CD4-positive, alpha-beta T cell (primary cell): ENCODE measurements around the gene DDX43. TPM values are rescaled to one million over a fixed set of nuclear protein-coding genes. Genes with fewer than 3 reads are reported as not detected.

Experiments
- ATAC-seq: fragments of 200-7000 bp; cut with Tn5 transposase; one replicate; pipeline ENCODE4 v1.10.0; 2022; ENCODE audit warnings: mild to moderate bottlenecking; ENCODE audit not compliant: poor library complexity
- CTCF ChIA-PET: fragments of 350-600 bp; sonication (Branson Sonifier 250); formaldehyde crosslinking; loops from one replicate; lab custom pipeline; 2021; ENCODE audit warnings: antibody characterized with exemption, inconsistent platforms; lab: Charles Lee
- POLR2A ChIA-PET: fragments of 350-600 bp; sonication (Branson Sonifier 250); formaldehyde crosslinking; loops from one replicate; lab custom pipeline; 2021; ENCODE audit warnings: antibody characterized with exemption, inconsistent platforms; lab: Charles Lee
- DNase-seq, 14 experiments: peaks; one replicate each; pipeline ENCODE4 v3.0.0-alpha.2; 2013 to 2020; ENCODE audit warnings: mixed read lengths in 2 of 14
- H3K27ac ChIP-seq, 2 donors: one replicate each; pipeline versions ENCODE4 v1.5.1 to v1.7.0; 2013; ENCODE audit warnings: low read length in 2 of 2, low read depth in 1 of 2, mild to moderate bottlenecking in 1 of 2
- H3K27me3 ChIP-seq, 2 experiments: 1 replicate in 1 of 2; 2 replicates in 1 of 2; pipeline versions ENCODE4 v1.6.1 to v1.7.0; 2013; ENCODE audit warnings: low read length in 2 of 2, control low read depth in 1 of 2, mild to moderate bottlenecking in 1 of 2, moderate library complexity in 1 of 2; ENCODE audit not compliant: insufficient read depth in 2 of 2, control insufficient read depth in 1 of 2
- H3K36me3 ChIP-seq: one replicate; pipeline ENCODE4 v1.6.1; 2013; ENCODE audit warnings: low read length, control low read depth; ENCODE audit not compliant: insufficient read depth
- H3K4me1 ChIP-seq: one replicate; pipeline ENCODE4 v1.6.1; 2013; ENCODE audit warnings: low read length, control low read depth; ENCODE audit not compliant: insufficient read depth
- H3K4me3 ChIP-seq: one replicate; pipeline ENCODE4 v1.5.1; 2013; ENCODE audit warnings: mild to moderate bottlenecking, low read length, moderate library complexity
- H3K9me3 ChIP-seq, 2 experiments: 1 replicate in 1 of 2; 2 replicates in 1 of 2; pipeline versions ENCODE4 v1.6.1 to v1.7.0; 2013; ENCODE audit warnings: low read length in 2 of 2, mild to moderate bottlenecking in 2 of 2, control low read depth in 1 of 2, moderate library complexity in 1 of 2; ENCODE audit not compliant: control insufficient read depth in 1 of 2, insufficient read depth in 1 of 2
- H3K27ac Mint-ChIP-seq: one replicate; pipeline ENCODE4 v1.8.0; 2020; ENCODE audit warnings: mixed read lengths
- H3K27me3 Mint-ChIP-seq: one replicate; pipeline ENCODE4 v1.8.0; 2021; ENCODE audit warnings: mixed read lengths
- H3K36me3 Mint-ChIP-seq: one replicate; pipeline ENCODE4 v1.8.0; 2021; ENCODE audit warnings: low read depth, mixed read lengths
- H3K4me1 Mint-ChIP-seq: one replicate; pipeline ENCODE4 v1.8.0; 2021; ENCODE audit warnings: low read depth, mixed read lengths
- H3K4me3 Mint-ChIP-seq: one replicate; pipeline ENCODE4 v1.8.0; 2020; ENCODE audit warnings: mild to moderate bottlenecking, mixed read lengths
- H3K9me3 Mint-ChIP-seq: one replicate; pipeline ENCODE4 v1.8.0; 2020; ENCODE audit warnings: mixed read lengths
- CTCF ChIP-seq: fragments of 200-600 bp; IDR thresholded peaks from one replicate; pipeline ENCODE4 v1.8.0; 2022; ENCODE audit warnings: antibody characterized with exemption, mild to moderate bottlenecking
- intact Hi-C, 2 experiments: fragments of 100-400 bp; cut with DNase I in 1 of 2; cut with micrococcal nuclease in 1 of 2; formaldehyde crosslinking; loops; one replicate each; pipeline versions ENCODE4 v1.15.1 to v1.9.0; 2023 to 2025; cut with DNase I, micrococcal nuclease
- total RNA-seq, 174 experiments: library from RNA in 2 of 174; stranded (reverse) in 2 of 174; gene quantifications; one replicate each; pipeline ENCODE4 v1.2.3 and lab custom pipeline; 2021 to 2026

Gene DDX43
- total RNA-seq, 2 experiments from 2014 or later = 2.2 to 2.5 TPM

GRCh38 chr6:73461537-73462350, 67.1 kb downstream of the DDX43 start, which contains the start of gene MTO1:
Gene MTO1, plus strand, starts transcription at chr6:73461737. Its CDS starts 118 bp downstream, at chr6:73461855.
- Mint-ChIP-seq H3K4me3 (peak within 1 kb of the TSS; percentile 98), H3K27me3 (no peaks in the 10 kb centered on the region), H3K9me3 (no peaks in the 10 kb centered on the region), H3K4me1 (peaks cover 47% of the 10 kb centered on the region), H3K27ac (peak within 1 kb of the TSS; percentile 95), H3K36me3 (peaks cover 31% of the 10 kb centered on the region)
- POLR2A ChIA-PET = interaction anchor here (0.6 to 5.8 kb wide), 37 partner anchors 10 to 198 kb away, joined by 3 to 103 read pairs (median 4); partner anchors contain the start of genes CGAS, DDX43, EEF1A1 and KHDC1
- peaks cover 8% of the 10 kb centered on the region for H3K36me3 ChIP-seq
- DNase-seq (peak; percentile 72 to 95 (median 80)), ATAC-seq (peak; percentile 91)
- H3K27me3 ChIP-seq = no peaks in the 10 kb centered on the region
- H3K4me3 ChIP-seq = peak within 1 kb of the TSS; percentile 81
- intact Hi-C loops = loop anchor here (2.0 to 10.0 kb wide), 4 partner anchors 56 to 1783 kb away; partner anchors contain the start of genes COX7A2 (in 1 of the 2), EEF1A1 (in 1 of the 2) and SLC17A5 (in 1 of the 2)
- CTCF ChIA-PET = interaction anchor here (0.9 to 1.8 kb wide), 7 partner anchors 10 to 193 kb away, joined by 3 to 15 read pairs (median 4); partner anchors contain the start of gene CGAS
- peaks cover 53% of the 10 kb centered on the region for H3K4me1 ChIP-seq
- no peak for TF ChIP-seq CTCF
- H3K27ac ChIP-seq = peak within 1 kb of the TSS; percentile 88 to 95
- H3K9me3 ChIP-seq = no peaks in the 10 kb centered on the region

Other genes starting within 250 kb of the DDX43 start
- not detected for gene KHDC1L, start 169.3 kb upstream of the DDX43 start, total RNA-seq
- 1 to 10 TPM in 1 of 2 experiments, under 1 TPM in 1; 0.71 to 1.2 TPM for gene KHDC1, start 131.6 kb upstream of the DDX43 start, total RNA-seq
- not detected for gene DPPA5, start 40.6 kb upstream of the DDX43 start, total RNA-seq
- not detected for gene KHDC3L, start 32.2 kb upstream of the DDX43 start, total RNA-seq
- gene OOEP, start 24.9 kb upstream of the DDX43 start, total RNA-seq = under 1 TPM; 0.38 to 0.50 TPM
- gene CGAS, start 57.5 kb downstream of the DDX43 start, total RNA-seq = 10 to 100 TPM; 11.0 to 11.9 TPM
- gene MTO1, start 66.9 kb downstream of the DDX43 start, total RNA-seq = 10 to 100 TPM; 47.9 to 48.0 TPM
- over 10,000 TPM; 15,669 to 16,465 TPM for gene EEF1A1, start 126.2 kb downstream of the DDX43 start, total RNA-seq